Ishikawa (cell line): ENCODE data around the gene TNRC6C.

Source experiments
- CEBPB ChIP-seq: IDR thresholded peaks from 2 replicates; pipeline ENCODE4 v1.6.1; 2012
- CREB1 ChIP-seq: IDR thresholded peaks from 2 replicates; pipeline ENCODE4 v1.6.1; 2012; ENCODE audit warnings: low read depth
- EGR1 ChIP-seq: IDR thresholded peaks from 2 replicates; pipeline ENCODE4 v1.6.1; 2012
- EP300 ChIP-seq: IDR thresholded peaks from 2 replicates; pipeline ENCODE4 v1.6.1; 2012; ENCODE audit warnings: borderline replicate concordance
- FOXM1 ChIP-seq: IDR thresholded peaks from 2 replicates; pipeline ENCODE4 v1.6.1; 2012; ENCODE audit warnings: low read depth, borderline replicate concordance
- MAX ChIP-seq: IDR thresholded peaks from 2 replicates; pipeline ENCODE4 v1.6.1; 2012
- NFIC ChIP-seq: IDR thresholded peaks from 2 replicates; pipeline ENCODE4 v1.6.1; 2012
- RAD21 ChIP-seq: IDR thresholded peaks from 2 replicates; pipeline ENCODE4 v1.6.1; 2012; ENCODE audit warnings: low read depth
- REST ChIP-seq: IDR thresholded peaks from 2 replicates; pipeline ENCODE4 v1.6.1; 2012; ENCODE audit warnings: low read depth, mild to moderate bottlenecking
- TAF1 ChIP-seq: IDR thresholded peaks from 2 replicates; pipeline ENCODE4 v1.6.1; 2012; ENCODE audit warnings: low read depth, mild to moderate bottlenecking
- TCF12 ChIP-seq: IDR thresholded peaks from 2 replicates; pipeline ENCODE4 v1.6.1; 2012; ENCODE audit warnings: low read depth
- TEAD4 ChIP-seq: IDR thresholded peaks from 2 replicates; pipeline ENCODE4 v1.6.1; 2012
- YY1 ChIP-seq: IDR thresholded peaks from 2 replicates; pipeline ENCODE4 v1.6.1; 2012; ENCODE audit warnings: low read depth
- ZBTB7A ChIP-seq: IDR thresholded peaks from 2 replicates; pipeline ENCODE4 v1.6.1; 2012; ENCODE audit warnings: low read depth

GRCh38 chr17:78051186-78051972 lies 92.9 kb downstream of the TNRC6C start:
- no peak for TF ChIP-seq TAF1
- TF ChIP-seq REST, result no peak
- no peak for TF ChIP-seq YY1
- no peak for TF ChIP-seq TCF12
- no peak for TF ChIP-seq EP300
- no peak for TF ChIP-seq RAD21
- no peak for TF ChIP-seq ZBTB7A
- TF ChIP-seq EGR1, result no peak
- TF ChIP-seq MAX, result no peak
- no peak for TF ChIP-seq TEAD4
- no peak for TF ChIP-seq CREB1
- TF ChIP-seq NFIC, result no peak
- TF ChIP-seq FOXM1, result no peak
- no peak for TF ChIP-seq CEBPB
